Lung (tissue), 12 donors: ENCODE results near the gene ADGRA3. TPM values are rescaled to one million over a fixed set of nuclear protein-coding genes. Genes with fewer than 3 reads are reported as not detected.

Source experiments
- ATAC-seq: fragments of 200-7000 bp; cut with Tn5 transposase; one replicate; pipeline ENCODE4 v1.9.1; 2020; ENCODE audit warnings: moderate number of reproducible peaks; ENCODE audit not compliant: insufficient read depth, low FRiP score
- DNase-seq, 3 donors: peaks; one replicate each; pipeline ENCODE4 v3.0.0-alpha.2; 2013 to 2017
- H3K27ac ChIP-seq, 2 donors: one replicate each; pipeline ENCODE4 v1.5.1; 2013; ENCODE audit warnings: mild to moderate bottlenecking in 2 of 2, moderate library complexity in 2 of 2, control low read depth in 1 of 2, inconsistent platforms in 1 of 2, low read depth in 1 of 2, low read length in 1 of 2
- H3K27me3 ChIP-seq, 3 donors: one replicate each; pipeline ENCODE4 v1.5.1; 2013; ENCODE audit warnings: low read length in 2 of 3; ENCODE audit not compliant: control insufficient read depth in 3 of 3, insufficient read depth in 3 of 3
- H3K36me3 ChIP-seq, 4 donors: one replicate each; pipeline ENCODE4 v1.5.1; 2013; ENCODE audit warnings: low read length in 4 of 4, mild to moderate bottlenecking in 1 of 4, moderate library complexity in 1 of 4; ENCODE audit not compliant: control insufficient read depth in 4 of 4, insufficient read depth in 4 of 4
- H3K4me1 ChIP-seq, 5 donors: one replicate each; pipeline ENCODE4 v1.5.1; 2013; ENCODE audit warnings: low read length in 5 of 5, mild to moderate bottlenecking in 2 of 5, moderate library complexity in 1 of 5; ENCODE audit not compliant: control insufficient read depth in 5 of 5, insufficient read depth in 5 of 5
- H3K4me3 ChIP-seq: one replicate; pipeline ENCODE4 v1.5.1; 2013; ENCODE audit warnings: mild to moderate bottlenecking, control low read depth, moderate library complexity
- H3K9ac ChIP-seq, 2 donors: one replicate each; pipeline ENCODE4 v1.5.1; 2013; ENCODE audit warnings: low read length in 2 of 2, control low read depth in 1 of 2; ENCODE audit not compliant: insufficient read depth in 1 of 2
- H3K9me3 ChIP-seq, 4 donors: one replicate each; pipeline ENCODE4 v1.5.1; 2013; ENCODE audit warnings: low read length in 3 of 4, mild to moderate bottlenecking in 1 of 4, moderate library complexity in 1 of 4; ENCODE audit not compliant: control insufficient read depth in 4 of 4, insufficient read depth in 3 of 4
- WGBS, 2 donors: extraction: QIAGEN DNeasy Blood & Tissue Kit; methylation state at CpG; one replicate each; pipeline ENCODE4 v1.1.7; 2013; 5-methylcytosine and 5-hydroxymethylcytosine counted together
- polyA plus RNA-seq, 2 donors: library from polyadenylated mRNA; stranded (reverse); fragments of 200-250 nt; gene quantifications; one replicate each; pipeline ENCODE4 v1.2.1, GENCODE V29; 2013
- total RNA-seq, 2 donors: library from RNA; depleted of rRNA in 1 of 2; stranded (reverse); fragments of >200 nt in 1 of 2; gene quantifications; one replicate each; pipeline ENCODE4 v1.2.1, GENCODE V29; 2014 to 2021
- TF ChIP-seq, protein P1 (sequence below): IDR thresholded peaks from 2 replicates; pipeline ENCODE4 v1.5.1; 2012; ENCODE audit warnings: mild to moderate bottlenecking; ENCODE audit errors: control extremely low read depth, extremely low read depth
- donor health status: control.
- donor health status: control.
- donor health status: Bipolar disorder and iron deficiency.
- donor health status: healthy.
- donor health status: DM: yes; HTN: yes; CAD: no.

Gene ADGRA3
- total and polyA plus RNA-seq, 4 donors: 6.6 to 62.8 (median 11.9) TPM

DNA sequence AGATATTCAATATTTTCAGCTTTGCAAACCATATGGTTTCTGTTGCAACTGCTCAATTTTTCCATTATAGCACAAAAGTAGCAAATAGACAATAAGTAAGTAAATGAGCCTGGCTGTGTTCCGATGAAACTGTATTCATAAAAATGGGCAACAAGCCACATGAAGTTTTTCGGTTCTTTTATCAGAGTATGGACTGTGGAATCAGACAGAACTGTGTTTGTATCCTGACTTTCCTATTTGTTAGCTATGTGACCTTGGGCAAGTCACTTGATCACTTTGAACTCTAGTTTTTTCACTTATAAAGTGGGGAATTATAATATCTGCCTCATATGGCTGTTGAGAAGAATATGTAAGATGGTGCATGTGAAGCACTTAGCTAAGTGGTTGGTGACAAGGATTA, 23.4 kb upstream of the ADGRA3 start:
- no peaks in the 10 kb centered on the region for H3K4me1 ChIP-seq
- H3K9ac ChIP-seq: no peak overlapping the region
- 82 to 83% methylated on average over 2 of the region's 2 CpGs for WGBS, 2 donors
- H3K9me3 ChIP-seq: peaks cover 0 to 9% (median 2%) of the 10 kb centered on the region in 4 donors
- H3K27me3 ChIP-seq: no peaks in the 10 kb centered on the region
- no peak overlapping the region for H3K27ac ChIP-seq
- H3K36me3 ChIP-seq: no peaks in the 10 kb centered on the region
- DNase-seq (peak in 1 of 3 donors; percentile 14), ATAC-seq (no peak)
- TF ChIP-seq, protein P1, sequence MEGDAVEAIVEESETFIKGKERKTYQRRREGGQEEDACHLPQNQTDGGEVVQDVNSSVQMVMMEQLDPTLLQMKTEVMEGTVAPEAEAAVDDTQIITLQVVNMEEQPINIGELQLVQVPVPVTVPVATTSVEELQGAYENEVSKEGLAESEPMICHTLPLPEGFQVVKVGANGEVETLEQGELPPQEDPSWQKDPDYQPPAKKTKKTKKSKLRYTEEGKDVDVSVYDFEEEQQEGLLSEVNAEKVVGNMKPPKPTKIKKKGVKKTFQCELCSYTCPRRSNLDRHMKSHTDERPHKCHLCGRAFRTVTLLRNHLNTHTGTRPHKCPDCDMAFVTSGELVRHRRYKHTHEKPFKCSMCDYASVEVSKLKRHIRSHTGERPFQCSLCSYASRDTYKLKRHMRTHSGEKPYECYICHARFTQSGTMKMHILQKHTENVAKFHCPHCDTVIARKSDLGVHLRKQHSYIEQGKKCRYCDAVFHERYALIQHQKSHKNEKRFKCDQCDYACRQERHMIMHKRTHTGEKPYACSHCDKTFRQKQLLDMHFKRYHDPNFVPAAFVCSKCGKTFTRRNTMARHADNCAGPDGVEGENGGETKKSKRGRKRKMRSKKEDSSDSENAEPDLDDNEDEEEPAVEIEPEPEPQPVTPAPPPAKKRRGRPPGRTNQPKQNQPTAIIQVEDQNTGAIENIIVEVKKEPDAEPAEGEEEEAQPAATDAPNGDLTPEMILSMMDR: no peak
- no peak overlapping the region for H3K4me3 ChIP-seq

DNA sequence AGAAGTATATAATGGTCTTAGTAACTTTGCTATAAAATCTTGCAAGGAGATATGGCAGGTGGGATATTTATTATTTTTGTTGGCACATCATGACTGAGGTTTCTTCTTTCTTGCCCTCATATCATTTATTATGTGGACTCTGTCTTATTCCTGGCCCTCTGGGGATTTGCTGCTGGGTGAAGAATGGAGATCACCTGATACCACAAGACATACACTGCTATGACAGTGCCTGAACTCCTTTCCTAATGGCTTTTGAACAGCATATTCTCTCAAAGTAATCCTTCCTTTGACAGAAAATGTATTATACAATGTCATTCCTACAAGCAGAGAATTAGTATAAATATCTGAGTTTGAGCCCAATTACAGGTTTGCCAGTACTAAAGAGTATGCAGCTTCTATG, 22.0 kb upstream of the ADGRA3 start:
- Histone ChIP-seq H3K9ac (no peak overlapping the region), H3K36me3 (no peaks in the 10 kb centered on the region), H3K27ac (no peak overlapping the region), H3K4me3 (no peak overlapping the region), H3K27me3 (no peaks in the 10 kb centered on the region), H3K9me3 (peaks cover 0 to 15% (median 4%) of the 10 kb centered on the region in 4 donors), H3K4me1 (no peaks in the 10 kb centered on the region)
- ATAC-seq (no peak), DNase-seq (no peak)
- TF ChIP-seq, protein P1: no peak

DNA sequence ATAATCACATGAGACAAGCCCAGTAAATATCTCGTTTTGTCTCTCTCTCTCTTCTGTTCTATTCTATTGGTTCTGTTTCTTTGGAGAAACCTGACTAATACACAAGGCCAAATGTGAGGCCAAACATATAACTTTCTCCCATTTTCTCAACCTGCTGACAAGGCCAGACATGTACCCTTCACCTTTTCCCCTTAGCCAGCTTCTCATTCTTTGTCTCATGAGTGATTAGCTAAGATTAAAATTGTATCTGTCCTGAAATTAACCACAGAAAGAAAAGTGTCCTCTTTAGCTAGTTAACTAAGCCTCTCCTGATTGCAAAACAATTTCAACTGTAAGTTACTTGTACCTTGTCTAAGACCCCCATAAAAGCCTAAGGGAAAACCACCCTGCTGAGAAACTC, 18.5 kb upstream of the ADGRA3 start:
- Histone ChIP-seq H3K27ac (no peak overlapping the region), H3K9ac (no peak overlapping the region), H3K27me3 (no peaks in the 10 kb centered on the region), H3K4me3 (no peak overlapping the region), H3K36me3 (no peaks in the 10 kb centered on the region), H3K9me3 (peaks cover 0 to 15% (median 5%) of the 10 kb centered on the region in 4 donors), H3K4me1 (peaks cover 0 to 14% (median 0%) of the 10 kb centered on the region in 5 donors)
- DNase-seq (no peak), ATAC-seq (no peak)
- WGBS, 2 donors: 74 to 79% methylated on average over 1 of the region's 1 CpG
- TF ChIP-seq, protein P1: no peak

DNA sequence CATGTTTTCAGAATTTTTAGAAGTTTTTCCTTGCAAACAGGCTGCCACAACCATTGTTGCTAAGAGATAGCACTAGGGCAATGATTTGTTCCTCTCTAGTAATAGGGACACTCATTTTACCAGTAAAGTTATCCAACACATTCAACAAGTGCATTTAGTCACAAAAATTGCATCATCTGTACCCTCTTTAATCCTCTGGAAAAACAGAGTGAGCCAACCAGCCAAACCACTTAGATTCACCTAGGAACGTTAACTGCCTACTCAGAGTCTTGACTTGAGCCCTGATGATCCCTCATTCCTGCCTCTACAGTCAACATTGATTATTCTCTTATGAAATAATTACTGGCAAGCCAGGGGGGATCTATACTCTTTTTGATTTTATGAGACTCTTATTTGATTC, 17.0 kb upstream of the ADGRA3 start:
- H3K4me1 ChIP-seq: peaks cover 0 to 14% (median 0%) of the 10 kb centered on the region in 5 donors
- H3K27ac ChIP-seq: no peak overlapping the region
- TF ChIP-seq, protein P1: no peak
- no peak overlapping the region for H3K9ac ChIP-seq
- no peaks in the 10 kb centered on the region for H3K27me3 ChIP-seq
- peaks cover 0 to 15% (median 5%) of the 10 kb centered on the region in 4 donors for H3K9me3 ChIP-seq
- no peaks in the 10 kb centered on the region for H3K36me3 ChIP-seq
- H3K4me3 ChIP-seq: no peak overlapping the region
- ATAC-seq (no peak), DNase-seq (no peak)
- 73 to 78% methylated on average over 1 of the region's 1 CpG for WGBS, 2 donors
